MM.1S (cell line): ENCODE measurements around the gene EMC8.

ENCODE experiments used
- DNase-seq: peaks from one replicate; pipeline ENCODE4 v3.0.0-alpha.2; 2015
- H2AFZ ChIP-seq: fragments of 300-600 bp; sonication (generic); 2 replicates; pipeline ENCODE4 v1.6.0; 2016; ENCODE audit warnings: antibody characterized with exemption, low read length
- H3F3A ChIP-seq: fragments of 300-600 bp; sonication (generic); 2 replicates; pipeline ENCODE4 v1.6.1; 2016; ENCODE audit warnings: mild to moderate bottlenecking, antibody characterized with exemption, low read length, moderate library complexity, mixed read lengths; ENCODE audit not compliant: insufficient read depth
- H3K27ac ChIP-seq: fragments of 300-600 bp; sonication (generic); 2 replicates; pipeline ENCODE4 v1.5.1; 2016; ENCODE audit warnings: mild to moderate bottlenecking, low read length
- H3K27me3 ChIP-seq: fragments of 300-600 bp; sonication (generic); replicated peaks from 2 replicates; pipeline ENCODE4 v1.6.0; 2016; ENCODE audit warnings: low read length; ENCODE audit not compliant: insufficient read depth
- H3K36me3 ChIP-seq: fragments of 300-600 bp; sonication (generic); replicated peaks from 2 replicates; pipeline ENCODE4 v1.6.1; 2016; ENCODE audit warnings: mild to moderate bottlenecking, low read length, mixed read lengths; ENCODE audit not compliant: insufficient read depth
- H3K4me1 ChIP-seq: fragments of 300-600 bp; sonication (generic); 2 replicates; pipeline ENCODE4 v1.6.1; 2016; ENCODE audit warnings: low read length, mixed read lengths
- H3K4me2 ChIP-seq: fragments of 300-600 bp; sonication (generic); 2 replicates; pipeline ENCODE4 v1.6.0; 2016; ENCODE audit warnings: low read depth, low read length
- H3K4me3 ChIP-seq: fragments of 300-600 bp; sonication (generic); 2 replicates; pipeline ENCODE4 v1.5.1; 2016; ENCODE audit warnings: low read length, mixed read lengths
- H3K79me2 ChIP-seq: fragments of 300-600 bp; sonication (generic); 2 replicates; pipeline ENCODE4 v1.6.1; 2016; ENCODE audit warnings: mixed run types, low read length, mixed read lengths
- H3K9ac ChIP-seq: fragments of 300-600 bp; sonication (generic); 2 replicates; pipeline ENCODE4 v1.6.1; 2016; ENCODE audit warnings: low read length, mixed read lengths
- H3K9me2 ChIP-seq: fragments of 300-600 bp; sonication (generic); replicated peaks from 2 replicates; pipeline ENCODE4 v1.6.1; 2016; ENCODE audit warnings: mild to moderate bottlenecking, low read length, mixed read lengths; ENCODE audit not compliant: insufficient read depth
- H3K9me3 ChIP-seq: fragments of 300-600 bp; sonication (generic); replicated peaks from 2 replicates; pipeline ENCODE4 v1.6.1; 2016; ENCODE audit warnings: mild to moderate bottlenecking, low read length, mixed read lengths; ENCODE audit not compliant: insufficient read depth
- H4K20me1 ChIP-seq: fragments of 300-600 bp; sonication (generic); 2 replicates; pipeline ENCODE4 v1.6.1; 2016; ENCODE audit warnings: mild to moderate bottlenecking, low read length, moderate library complexity, mixed read lengths; ENCODE audit not compliant: insufficient read depth
- EZH2 ChIP-seq: fragments of 300-600 bp; sonication (generic); optimal IDR thresholded peaks from 2 replicates; pipeline ENCODE3; 2017; ENCODE audit warnings: low read depth, mild to moderate bottlenecking, antibody characterized with exemption, low read length, mixed read lengths
- EZH2phosphoT487 ChIP-seq: fragments of 300-600 bp; sonication (generic); IDR thresholded peaks from 2 replicates; pipeline ENCODE4 v1.6.1; 2018; ENCODE audit warnings: antibody characterized with exemption, low read length
- TF ChIP-seq, protein P1 (sequence below): fragments of 300-600 bp; sonication (generic); IDR thresholded peaks from 2 replicates; pipeline ENCODE4 v1.5.1; 2016; ENCODE audit warnings: antibody characterized with exemption, low read length, mixed read lengths

Gene EMC8

DNA sequence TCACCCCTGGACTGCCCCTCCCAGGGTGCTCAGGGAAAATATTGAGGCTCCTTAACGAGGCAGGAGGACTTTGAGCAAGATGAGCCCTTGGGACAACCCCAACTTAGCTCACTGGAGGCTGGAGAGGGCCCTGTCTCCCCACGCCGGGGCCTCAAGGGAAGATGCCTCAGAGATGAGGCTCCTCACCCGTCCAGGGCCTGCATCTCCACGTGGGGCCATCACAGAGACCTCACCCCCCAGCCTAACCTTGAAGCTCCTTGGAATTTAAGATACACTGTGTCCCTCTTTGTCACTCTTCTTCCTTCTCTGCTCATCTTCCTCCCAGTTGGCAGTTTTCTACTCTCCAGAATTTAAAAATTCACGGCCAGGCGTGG lies 11.4 kb upstream of the EMC8 start:
- no peaks in the 10 kb centered on the region for H3K9me3 ChIP-seq
- no peak overlapping the region for H3K27ac ChIP-seq
- no peak overlapping the region for H2AFZ ChIP-seq
- H3K9me2 ChIP-seq, result no peaks in the 10 kb centered on the region
- DNase-seq, result no peak
- TF ChIP-seq EZH2 (no peak), EZH2phosphoT487 (no peak)
- TF ChIP-seq, protein P1, sequence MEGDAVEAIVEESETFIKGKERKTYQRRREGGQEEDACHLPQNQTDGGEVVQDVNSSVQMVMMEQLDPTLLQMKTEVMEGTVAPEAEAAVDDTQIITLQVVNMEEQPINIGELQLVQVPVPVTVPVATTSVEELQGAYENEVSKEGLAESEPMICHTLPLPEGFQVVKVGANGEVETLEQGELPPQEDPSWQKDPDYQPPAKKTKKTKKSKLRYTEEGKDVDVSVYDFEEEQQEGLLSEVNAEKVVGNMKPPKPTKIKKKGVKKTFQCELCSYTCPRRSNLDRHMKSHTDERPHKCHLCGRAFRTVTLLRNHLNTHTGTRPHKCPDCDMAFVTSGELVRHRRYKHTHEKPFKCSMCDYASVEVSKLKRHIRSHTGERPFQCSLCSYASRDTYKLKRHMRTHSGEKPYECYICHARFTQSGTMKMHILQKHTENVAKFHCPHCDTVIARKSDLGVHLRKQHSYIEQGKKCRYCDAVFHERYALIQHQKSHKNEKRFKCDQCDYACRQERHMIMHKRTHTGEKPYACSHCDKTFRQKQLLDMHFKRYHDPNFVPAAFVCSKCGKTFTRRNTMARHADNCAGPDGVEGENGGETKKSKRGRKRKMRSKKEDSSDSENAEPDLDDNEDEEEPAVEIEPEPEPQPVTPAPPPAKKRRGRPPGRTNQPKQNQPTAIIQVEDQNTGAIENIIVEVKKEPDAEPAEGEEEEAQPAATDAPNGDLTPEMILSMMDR, result no peak
- no peaks in the 10 kb centered on the region for H3K4me1 ChIP-seq
- H3K36me3 ChIP-seq, result no peaks in the 10 kb centered on the region
- no peaks in the 10 kb centered on the region for H4K20me1 ChIP-seq
- H3K27me3 ChIP-seq, result peaks cover 33% of the 10 kb centered on the region
- H3K9ac ChIP-seq, result no peak overlapping the region
- H3F3A ChIP-seq, result no peaks in the 10 kb centered on the region
- no peak overlapping the region for H3K4me3 ChIP-seq
- no peaks in the 10 kb centered on the region for H3K79me2 ChIP-seq
- H3K4me2 ChIP-seq, result no peak overlapping the region

DNA sequence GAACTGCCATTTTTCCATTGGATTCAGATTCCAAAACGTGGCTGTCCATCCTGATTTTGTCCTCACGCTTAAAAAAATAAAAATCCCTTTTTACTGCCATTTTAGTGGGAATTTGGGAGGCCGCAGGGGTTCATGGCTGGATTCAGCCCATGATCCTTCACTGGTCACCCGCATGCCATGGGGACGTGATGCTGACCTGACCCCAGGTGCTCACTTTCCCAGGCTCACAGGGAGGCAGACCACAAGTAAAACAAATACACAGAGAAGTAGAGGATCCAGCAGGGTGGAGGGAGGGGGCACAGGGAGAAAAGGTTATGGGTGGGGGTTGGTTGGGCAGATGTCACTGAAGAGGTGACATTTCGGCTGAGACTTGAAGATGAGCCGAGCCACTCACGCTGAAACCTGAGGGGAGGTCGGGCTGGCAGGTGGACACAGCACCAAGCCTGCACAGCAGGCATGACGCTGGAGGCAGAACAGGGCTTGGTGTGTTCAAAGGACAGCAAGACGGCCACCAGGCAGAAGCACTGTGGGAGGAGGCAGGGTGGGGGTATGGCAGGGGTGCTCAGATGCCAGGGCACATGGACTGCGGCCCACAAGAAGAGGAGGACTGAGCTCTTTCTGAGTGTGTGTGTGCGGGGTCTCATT lies 10.9 kb upstream of the EMC8 start:
- no peaks in the 10 kb centered on the region for H3F3A ChIP-seq
- no peak for DNase-seq
- H3K9me3 ChIP-seq, result no peaks in the 10 kb centered on the region
- H4K20me1 ChIP-seq, result no peaks in the 10 kb centered on the region
- peaks cover 31% of the 10 kb centered on the region for H3K27me3 ChIP-seq
- H3K4me3 ChIP-seq, result no peak overlapping the region
- H3K27ac ChIP-seq, result no peak overlapping the region
- H3K36me3 ChIP-seq, result no peaks in the 10 kb centered on the region
- no peak overlapping the region for H2AFZ ChIP-seq
- no peaks in the 10 kb centered on the region for H3K4me1 ChIP-seq
- no peaks in the 10 kb centered on the region for H3K79me2 ChIP-seq
- H3K9ac ChIP-seq, result no peak overlapping the region
- H3K9me2 ChIP-seq, result no peaks in the 10 kb centered on the region
- H3K4me2 ChIP-seq, result no peak overlapping the region
- TF ChIP-seq EZH2, result no peak
- TF ChIP-seq, protein P1, result no peak
- TF ChIP-seq EZH2phosphoT487, result no peak

DNA sequence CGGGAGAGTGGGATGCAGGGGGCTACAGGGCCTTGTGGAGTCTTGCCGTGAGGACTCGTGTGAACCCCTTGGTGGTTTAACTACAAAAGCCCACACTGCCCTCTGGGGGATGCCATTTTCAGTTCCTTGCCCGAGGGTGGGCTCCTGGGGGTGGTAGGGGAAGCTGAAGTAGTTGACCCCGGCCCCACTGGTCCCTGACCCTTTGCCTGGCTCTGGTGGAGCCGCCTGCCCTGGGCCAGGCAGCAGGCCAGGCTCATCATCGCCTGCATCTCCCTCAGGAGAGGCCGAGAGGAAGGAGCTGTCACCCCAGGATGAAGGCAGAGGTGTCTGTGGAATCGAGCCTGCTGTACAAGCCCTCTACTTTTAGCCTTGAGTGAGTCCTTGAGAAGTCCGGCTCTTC lies 10.3 kb upstream of the EMC8 start:
- H3K9me3 ChIP-seq, result no peaks in the 10 kb centered on the region
- H3K9ac ChIP-seq, result no peak overlapping the region
- no peaks in the 10 kb centered on the region for H3K4me1 ChIP-seq
- H3K9me2 ChIP-seq, result no peaks in the 10 kb centered on the region
- H3K36me3 ChIP-seq, result no peaks in the 10 kb centered on the region
- H3K4me3 ChIP-seq, result no peak overlapping the region
- H3F3A ChIP-seq, result no peaks in the 10 kb centered on the region
- no peak overlapping the region for H3K4me2 ChIP-seq
- TF ChIP-seq, protein P1, result no peak
- TF ChIP-seq EZH2phosphoT487, result no peak
- no peak for TF ChIP-seq EZH2
- DNase-seq, result no peak
- peaks cover 25% of the 10 kb centered on the region for H3K27me3 ChIP-seq
- H3K79me2 ChIP-seq, result no peaks in the 10 kb centered on the region
- no peak overlapping the region for H2AFZ ChIP-seq
- no peaks in the 10 kb centered on the region for H4K20me1 ChIP-seq
- H3K27ac ChIP-seq, result no peak overlapping the region
